ENCODE data around the gene B3GAT1. TPM values are rescaled to one million over a fixed set of nuclear protein-coding genes. Genes with fewer than 3 reads are reported as not detected.

B3GAT1 gene
- polyA plus RNA-seq, 1 donor from 2014 or later = 28.2 TPM

- H3K9ac ChIP-seq (ENCODE audit: low read length) = no peak overlapping the region
- TF ChIP-seq POLR2AphosphoS5 (IDR thresholded peaks at IDR 0.05) (no peak), EP300 (conservative IDR thresholded peaks at IDR 0.05; ENCODE audit: poor library complexity, severe bottlenecking) (no peak), SMC3 (conservative IDR thresholded peaks at IDR 0.05; ENCODE audit: poor library complexity) (no peak), RAD21 (conservative IDR thresholded peaks at IDR 0.05) (no peak), TAF1 (IDR thresholded peaks at IDR 0.05; ENCODE audit: low read depth) (no peak), EZH2 (IDR thresholded peaks at IDR 0.05; ENCODE audit: borderline replicate concordance, insufficient read depth, low read length, poor library complexity, severe bottlenecking) (no peak), REST (IDR thresholded peaks at IDR 0.05; ENCODE audit: borderline replicate concordance) (no peak), MXI1 (conservative IDR thresholded peaks at IDR 0.05; ENCODE audit: poor library complexity, severe bottlenecking) (no peak), CTCF (IDR thresholded peaks at IDR 0.05; ENCODE audit: poor library complexity, severe bottlenecking) (no peak)
- no peak overlapping the region for H2AFZ ChIP-seq (ENCODE audit: low read depth, low read length)
- no peaks in the 10 kb centered on the region for H3K79me2 ChIP-seq (replicated peaks; ENCODE audit: insufficient read depth, low read length)
- no peaks in the 10 kb centered on the region for H3F3A ChIP-seq (ENCODE audit: insufficient read depth, low read length, poor library complexity, severe bottlenecking)
- H3K4me3 ChIP-seq (ENCODE audit: low read length) = no peak overlapping the region
- H3K9me3 ChIP-seq (ENCODE audit: low read length) = peaks cover 3% of the 10 kb centered on the region
- H3K9me2 ChIP-seq (ENCODE audit: insufficient read depth, low read length) = no peaks in the 10 kb centered on the region
- H4K20me1 ChIP-seq (ENCODE audit: insufficient read depth) = no peaks in the 10 kb centered on the region
- no peak overlapping the region for H3K27ac ChIP-seq (ENCODE audit: low read length)
- H3K36me3 ChIP-seq (ENCODE audit: insufficient read depth, low read length) = no peaks in the 10 kb centered on the region
- no peak overlapping the region for H3K4me2 ChIP-seq (ENCODE audit: low read length)
- no peaks in the 10 kb centered on the region for H3K27me3 ChIP-seq (ENCODE audit: insufficient read depth, low read depth, low read length)
These were observed 21.2 kb upstream of the B3GAT1 start for GRCh38 chr11:134433251-134433650.

- no peaks in the 10 kb centered on the region for H3F3A ChIP-seq (ENCODE audit: insufficient read depth, low read length, poor library complexity, severe bottlenecking)
- TF ChIP-seq CTCF (IDR thresholded peaks at IDR 0.05; ENCODE audit: poor library complexity, severe bottlenecking) (no peak), MXI1 (conservative IDR thresholded peaks at IDR 0.05; ENCODE audit: poor library complexity, severe bottlenecking) (no peak), RAD21 (conservative IDR thresholded peaks at IDR 0.05) (no peak), EP300 (conservative IDR thresholded peaks at IDR 0.05; ENCODE audit: poor library complexity, severe bottlenecking) (no peak), SMC3 (conservative IDR thresholded peaks at IDR 0.05; ENCODE audit: poor library complexity) (no peak), REST (IDR thresholded peaks at IDR 0.05; ENCODE audit: borderline replicate concordance) (no peak), POLR2AphosphoS5 (IDR thresholded peaks at IDR 0.05) (no peak), TAF1 (IDR thresholded peaks at IDR 0.05; ENCODE audit: low read depth) (no peak), EZH2 (IDR thresholded peaks at IDR 0.05; ENCODE audit: borderline replicate concordance, insufficient read depth, low read length, poor library complexity, severe bottlenecking) (no peak)
- H2AFZ ChIP-seq (ENCODE audit: low read depth, low read length) = no peak overlapping the region
- no peaks in the 10 kb centered on the region for H3K27me3 ChIP-seq (ENCODE audit: insufficient read depth, low read depth, low read length)
- H3K4me2 ChIP-seq (ENCODE audit: low read length) = no peak overlapping the region
- H4K20me1 ChIP-seq (ENCODE audit: insufficient read depth) = no peaks in the 10 kb centered on the region
- no peak overlapping the region for H3K9ac ChIP-seq (ENCODE audit: low read length)
- no peaks in the 10 kb centered on the region for H3K79me2 ChIP-seq (replicated peaks; ENCODE audit: insufficient read depth, low read length)
- no peak overlapping the region for H3K27ac ChIP-seq (ENCODE audit: low read length)
- no peak overlapping the region for H3K4me3 ChIP-seq (ENCODE audit: low read length)
- H3K9me3 ChIP-seq (ENCODE audit: low read length) = peaks cover 3% of the 10 kb centered on the region
- no peaks in the 10 kb centered on the region for H3K9me2 ChIP-seq (ENCODE audit: insufficient read depth, low read length)
- no peaks in the 10 kb centered on the region for H3K36me3 ChIP-seq (ENCODE audit: insufficient read depth, low read length)
These were observed 20.7 kb upstream of the B3GAT1 start for GRCh38 chr11:134432776-134433175.
